Measurements from ENCODE around the gene RBM33. TPM values are rescaled to one million over a fixed set of nuclear protein-coding genes. Genes with fewer than 3 reads are reported as not detected.

The RBM33 gene
- total RNA-seq, 4 donors from 2014 or later: 62.8 to 129 (median 92.8) TPM

- Histone ChIP-seq H3K4me1 (peaks cover 7 to 68% (median 59%) of the 10 kb centered on the region in 4 donors), H3K36me3 (no peaks in the 10 kb centered on the region), H3K9me3 (no peaks in the 10 kb centered on the region), H3K4me3 (peak overlapping the region in 3 of 4 donors; percentile 9 to 33 (median 31)), H3K27me3 (peaks cover 98% of the 10 kb centered on the region), H3K27ac (peak overlapping the region in 1 of 4 donors; percentile 19)
- DNase-seq: no peak
- intact Hi-C loops (cut with DNase I; ENCODE audit: low total_unique reads) (no loop called here), in situ Hi-C loops (cut with MboI; ENCODE audit: low pct_ligation_motif_present in 1 of 4, low pct_unique_long_range_greater_than_20kb in 1 of 4, low sequenced_read_pairs in 3 of 4) (loop anchor here in 3 of 4 donors (10.0 to 25.0 kb wide), 3 partner anchors 657 to 1007 kb away; no protein-coding TSS in a partner anchor)
- TF ChIP-seq POLR2AphosphoS5 (IDR thresholded peaks at IDR 0.05) (no peak), EP300 (IDR thresholded peaks at IDR 0.05; ENCODE audit: low read depth) (no peak), POLR2A (IDR thresholded peaks at IDR 0.05) (no peak), CTCF (IDR thresholded peaks at IDR 0.05) (no peak)
- WGBS, 2 donors (ENCODE audit: low coverage in 1 of 2): 29% methylated on average over 5 of the region's 18 CpGs; no CpG with 5 or more reads in 1 of the 2 donors
These were observed 161.3 kb downstream of the RBM33 start for GRCh38 chr7:155805826-155806095.

- 63 to 67% methylated on average over 3 to 47 of the region's 47 CpGs for WGBS, 2 donors (ENCODE audit: low coverage in 1 of 2)
- no peaks in the 10 kb centered on the region for H3K9me3 ChIP-seq
- H3K4me1 ChIP-seq: peaks cover 7 to 73% (median 64%) of the 10 kb centered on the region in 4 donors
- no peaks in the 10 kb centered on the region for H3K36me3 ChIP-seq
- H3K27ac ChIP-seq: no peak overlapping the region
- no peak for TF ChIP-seq CTCF (IDR thresholded peaks at IDR 0.05)
- no peak for TF ChIP-seq POLR2AphosphoS5 (IDR thresholded peaks at IDR 0.05)
- TF ChIP-seq EP300 (IDR thresholded peaks at IDR 0.05; ENCODE audit: low read depth): no peak
- TF ChIP-seq POLR2A (IDR thresholded peaks at IDR 0.05): no peak
- peaks cover 98% of the 10 kb centered on the region for H3K27me3 ChIP-seq
- no peak for DNase-seq
- H3K4me3 ChIP-seq: peak overlapping the region in 1 of 4 donors; percentile 33
- in situ Hi-C loops (cut with MboI; ENCODE audit: low pct_ligation_motif_present in 1 of 4, low pct_unique_long_range_greater_than_20kb in 1 of 4, low sequenced_read_pairs in 3 of 4) (loop anchor here in 3 of 4 donors (10.0 to 25.0 kb wide), 3 partner anchors 656 to 1006 kb away; no protein-coding TSS in a partner anchor), intact Hi-C loops (cut with DNase I; ENCODE audit: low total_unique reads) (no loop called here)
These were observed 161.8 kb downstream of the RBM33 start for GRCh38 chr7:155806096-155806871.

- H3K27ac ChIP-seq: peak overlapping the region in 3 of 4 donors; percentile 45 to 78 (median 54)
- DNase-seq: no peak
- intact Hi-C loops (cut with DNase I; ENCODE audit: low total_unique reads): no loop called here
- no peaks in the 10 kb centered on the region for H3K9me3 ChIP-seq
- H3K4me1 ChIP-seq: peaks cover 7 to 82% (median 70%) of the 10 kb centered on the region in 4 donors
- no peaks in the 10 kb centered on the region for H3K36me3 ChIP-seq
- H3K27me3 ChIP-seq: peaks cover 100% of the 10 kb centered on the region
- no peak for TF ChIP-seq POLR2A (IDR thresholded peaks at IDR 0.05)
- TF ChIP-seq POLR2AphosphoS5 (IDR thresholded peaks at IDR 0.05): no peak
- no peak for TF ChIP-seq CTCF (IDR thresholded peaks at IDR 0.05)
- no peak for TF ChIP-seq EP300 (IDR thresholded peaks at IDR 0.05; ENCODE audit: low read depth)
- WGBS, 2 donors (ENCODE audit: low coverage in 1 of 2): 29 to 47% methylated on average over 3 to 19 of the region's 19 CpGs
- no peak overlapping the region for H3K4me3 ChIP-seq
- in situ Hi-C loops (cut with MboI; ENCODE audit: low pct_ligation_motif_present in 1 of 4, low pct_unique_long_range_greater_than_20kb in 1 of 4, low sequenced_read_pairs in 3 of 4): loop anchor here in 3 of 4 donors (10.0 to 25.0 kb wide), 3 partner anchors 655 to 1005 kb away; no protein-coding TSS in a partner anchor
These were observed 162.7 kb downstream of the RBM33 start for GRCh38 chr7:155807065-155807671.
